Measurements from ENCODE around the gene PRKCB. TPM values are rescaled to one million over a fixed set of nuclear protein-coding genes. Genes with fewer than 3 reads are reported as not detected.

Gene PRKCB
- total and polyA plus RNA-seq, 2 experiments from 2014 or later = 3.7 to 16.4 TPM

GRCh38 chr16:24145927-24146326 lies 310.1 kb downstream of the PRKCB start:
- peaks cover 4% of the 10 kb centered on the region; the same call in 2 of the 3 replicates for H3K36me3 Mint-ChIP-seq (ENCODE audit: low read depth)

More at GRCh38 chr16:24145927-24146326, 310.1 kb downstream of the PRKCB start:
- no peak overlapping the region for H3K4me3 ChIP-seq
- H3K4me1 Mint-ChIP-seq = peaks cover 1% of the 10 kb centered on the region; the same call in 1 of the 3 replicates
- no peaks in the 10 kb centered on the region for H3K79me2 ChIP-seq (replicated peaks; ENCODE audit: insufficient read depth)
- TF ChIP-seq REST (IDR thresholded peaks at IDR 0.05; ENCODE audit: unreplicated experiment) = no peak
- no peak for TF ChIP-seq ZNF462 (CRISPR knock-in tag; IDR thresholded peaks at IDR 0.05)
- TF ChIP-seq CTCF (conservative IDR thresholded peaks at IDR 0.05; ENCODE audit: low read depth in 2 of 2) = no peak
- TF ChIP-seq POLR2AphosphoS5 (IDR thresholded peaks at IDR 0.05; ENCODE audit: low read depth) = no peak
- TF ChIP-seq NANOG (IDR thresholded peaks at IDR 0.05; ENCODE audit: borderline replicate concordance) = no peak
- TF ChIP-seq ETS1 (IDR thresholded peaks at IDR 0.05) = no peak
- TF ChIP-seq CREB1 (CRISPR knock-in tag; IDR thresholded peaks at IDR 0.05; ENCODE audit: low read depth) = no peak
- TF ChIP-seq EZH2 (IDR thresholded peaks at IDR 0.05; ENCODE audit: low read depth, unreplicated experiment) = no peak
- no peak for TF ChIP-seq ZNF331 (CRISPR knock-in tag; IDR thresholded peaks at IDR 0.05; ENCODE audit: low read depth)
- TF ChIP-seq EZH2phosphoT487 (IDR thresholded peaks at IDR 0.05; ENCODE audit: unreplicated experiment) = no peak
- TF ChIP-seq STAT1 (IDR thresholded peaks at IDR 0.05; ENCODE audit: unreplicated experiment) = no peak
- TF ChIP-seq ZNF114 (CRISPR knock-in tag; IDR thresholded peaks at IDR 0.05) = no peak
- no peak for TF ChIP-seq JUNB (IDR thresholded peaks at IDR 0.05; ENCODE audit: unreplicated experiment)
- no peaks in the 10 kb centered on the region for H3K9me2 ChIP-seq (ENCODE audit: insufficient read depth)
- no peak overlapping the region for H3K27ac Mint-ChIP-seq
- H4K20me1 ChIP-seq (replicated peaks; ENCODE audit: insufficient read depth) = no peaks in the 10 kb centered on the region
- no peaks in the 10 kb centered on the region for H3K36me3 ChIP-seq (ENCODE audit: insufficient read depth)
- H3K4me2 ChIP-seq = no peak overlapping the region
- peaks cover 7% of the 10 kb centered on the region; the same call in 1 of the 3 replicates for H3K9me3 Mint-ChIP-seq
- H3F3A ChIP-seq (replicated peaks; ENCODE audit: low read depth) = no peaks in the 10 kb centered on the region
- H3K27ac ChIP-seq (ENCODE audit: low read depth) = no peak overlapping the region
- no peaks in the 10 kb centered on the region for H3K27me3 ChIP-seq (ENCODE audit: insufficient read depth)
- H3K4me3 Mint-ChIP-seq = no peak overlapping the region
- no peaks in the 10 kb centered on the region; the same call in 1 of the 2 replicates for H3K4me1 ChIP-seq (ENCODE audit: insufficient read depth)
- DNase-seq (ENCODE audit: low spot score) (no peak), ATAC-seq (no peak)
- no peak overlapping the region for H2AFZ ChIP-seq
- H3K27me3 Mint-ChIP-seq (ENCODE audit: insufficient read depth, low read depth, poor library complexity) = peaks cover 4% of the 10 kb centered on the region
